Activated T-helper 9 cell treated with anti-CD3 and anti-CD28 coated beads, Interleukin-2, amount 50 U/mL, for 16 hours (primary cell): ENCODE results near the gene STYXL1.

Source experiments
- DNase-seq: peaks from one replicate; pipeline ENCODE4 v3.0.0-alpha.2; 2020; ENCODE audit warnings: low read depth

STYXL1 gene

GRCh38 chr7:75979759-75980429 is 67.9 kb downstream of the STYXL1 start:
- DNase-seq: no peak

- DNase-seq: no peak
Observed at GRCh38 chr7:75977743-75978142, 70.1 kb downstream of the STYXL1 start.

GRCh38 chr7:75971961-75972763 is 75.6 kb downstream of the STYXL1 start:
- no peak for DNase-seq

- DNase-seq: no peak
Observed at GRCh38 chr7:75971309-75971960, 76.4 kb downstream of the STYXL1 start.

GRCh38 chr7:75969704-75970498 is 77.9 kb downstream of the STYXL1 start:
- no peak for DNase-seq

GRCh38 chr7:75969182-75969581 is 78.6 kb downstream of the STYXL1 start:
- no peak for DNase-seq

- DNase-seq: no peak
Observed at GRCh38 chr7:75968561-75969001, 79.2 kb downstream of the STYXL1 start.

GRCh38 chr7:75968012-75968411 is 79.8 kb downstream of the STYXL1 start:
- no peak for DNase-seq

GRCh38 chr7:75967487-75967997 is 80.3 kb downstream of the STYXL1 start:
- DNase-seq: no peak

GRCh38 chr7:75967055-75967454 is 80.7 kb downstream of the STYXL1 start:
- DNase-seq: no peak

GRCh38 chr7:75966190-75966961 is 81.4 kb downstream of the STYXL1 start:
- DNase-seq: no peak

GRCh38 chr7:75965617-75966016 is 82.2 kb downstream of the STYXL1 start:
- no peak for DNase-seq

- DNase-seq: no peak
Observed at GRCh38 chr7:75963381-75963995, 84.3 kb downstream of the STYXL1 start.

GRCh38 chr7:75962607-75963380 is 85.0 kb downstream of the STYXL1 start:
- DNase-seq: no peak

- no peak for DNase-seq
Observed at GRCh38 chr7:75961218-75961617, 86.6 kb downstream of the STYXL1 start.

GRCh38 chr7:75960372-75960771 is 87.4 kb downstream of the STYXL1 start:
- DNase-seq: no peak

- no peak for DNase-seq
Observed at GRCh38 chr7:75958802-75959543, 88.8 kb downstream of the STYXL1 start.

- no peak for DNase-seq
Observed at GRCh38 chr7:75957021-75957736, 90.6 kb downstream of the STYXL1 start.
